ENCODE results near the gene ASB18. TPM values are rescaled to one million over a fixed set of nuclear protein-coding genes. Genes with fewer than 3 reads are reported as not detected.

Gene ASB18
- polyA plus RNA-seq, 3 donors, result not detected

DNA sequence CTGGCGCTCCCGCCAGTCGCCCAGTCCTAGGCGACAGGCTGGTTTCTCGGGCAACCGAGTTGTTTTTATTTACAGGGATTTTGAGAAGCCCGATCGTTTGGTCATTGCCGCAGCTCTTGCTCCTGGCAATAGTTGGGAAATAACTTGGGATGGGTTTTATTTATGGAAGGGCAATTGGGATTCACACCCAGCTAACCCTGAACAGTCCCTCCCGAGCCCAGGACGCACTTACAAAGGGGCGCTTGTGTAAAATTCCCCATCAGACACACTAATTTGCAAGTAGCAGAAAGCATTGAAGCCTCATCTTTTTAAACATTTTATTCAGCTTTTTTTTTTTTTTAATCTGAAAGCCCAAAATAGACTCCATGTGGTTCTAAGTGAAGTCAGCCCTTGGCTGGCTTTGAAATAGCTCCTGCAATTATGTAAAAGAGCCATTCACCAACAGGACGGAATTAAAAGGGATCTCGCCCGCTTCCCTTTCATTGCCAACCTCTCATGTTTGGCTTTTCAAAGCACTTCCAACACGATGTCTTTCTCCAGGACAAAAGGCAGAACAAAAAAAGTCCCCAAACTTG lies 92.4 kb downstream of the ASB18 start:
- Mint-ChIP-seq H3K9me3 (peaks cover 0 to 24% (median 17%) of the 10 kb centered on the region in 7 donors), H3K36me3 (peaks cover 0 to 6% of the 10 kb centered on the region in 2 donors), H3K27me3 (ENCODE audit: low read depth in 3 of 3) (peaks cover 78 to 94% (median 85%) of the 10 kb centered on the region in 3 donors), H3K4me1 (peaks cover 1% of the 10 kb centered on the region), H3K4me3 (peak overlapping the region in 1 of 2 donors; percentile 60), H3K27ac (no peak overlapping the region)
- Histone ChIP-seq H3K4me1 (ENCODE audit: control insufficient read depth in 1 of 2, insufficient read depth in 2 of 2, low read length in 2 of 2) (no peaks in the 10 kb centered on the region), H3K4me3 (replicated peaks in 1 of 3; ENCODE audit: low read depth in 2 of 3, low read length in 3 of 3) (no peak overlapping the region), H3K9ac (ENCODE audit: insufficient read depth, low read length, poor library complexity, severe bottlenecking) (no peak overlapping the region), H3K27me3 (ENCODE audit: control insufficient read depth in 2 of 2, insufficient read depth in 2 of 2, low read length in 2 of 2) (peaks cover 80 to 87% of the 10 kb centered on the region in 2 donors), H3K36me3 (replicated peaks in 1 of 2; ENCODE audit: control insufficient read depth in 1 of 2, insufficient read depth in 2 of 2, low read length in 2 of 2) (no peaks in the 10 kb centered on the region), H2AFZ (ENCODE audit: insufficient read depth, low read depth, low read length, poor library complexity, severe bottlenecking) (no peak overlapping the region), H3K27ac (ENCODE audit: low read depth in 1 of 2, low read length in 2 of 2) (no peak overlapping the region), H3K4me2 (replicated peaks; ENCODE audit: extremely low read depth, low read length, poor library complexity, severe bottlenecking) (no peak overlapping the region), H3K79me2 (ENCODE audit: insufficient read depth, low read length) (no peaks in the 10 kb centered on the region), H4K20me1 (ENCODE audit: insufficient read depth, low read length) (no peaks in the 10 kb centered on the region), H3K9me3 (replicated peaks in 1 of 2; ENCODE audit: control insufficient read depth in 1 of 2, insufficient read depth in 1 of 2, low read length in 2 of 2) (peaks cover 0 to 66% of the 10 kb centered on the region in 2 donors)
- intact Hi-C loops (cut with micrococcal nuclease), result no loop called here
- 12% methylated on average over 8 of the region's 16 CpGs for WGBS (ENCODE audit: insufficient coverage)
- TF ChIP-seq, protein P1, sequence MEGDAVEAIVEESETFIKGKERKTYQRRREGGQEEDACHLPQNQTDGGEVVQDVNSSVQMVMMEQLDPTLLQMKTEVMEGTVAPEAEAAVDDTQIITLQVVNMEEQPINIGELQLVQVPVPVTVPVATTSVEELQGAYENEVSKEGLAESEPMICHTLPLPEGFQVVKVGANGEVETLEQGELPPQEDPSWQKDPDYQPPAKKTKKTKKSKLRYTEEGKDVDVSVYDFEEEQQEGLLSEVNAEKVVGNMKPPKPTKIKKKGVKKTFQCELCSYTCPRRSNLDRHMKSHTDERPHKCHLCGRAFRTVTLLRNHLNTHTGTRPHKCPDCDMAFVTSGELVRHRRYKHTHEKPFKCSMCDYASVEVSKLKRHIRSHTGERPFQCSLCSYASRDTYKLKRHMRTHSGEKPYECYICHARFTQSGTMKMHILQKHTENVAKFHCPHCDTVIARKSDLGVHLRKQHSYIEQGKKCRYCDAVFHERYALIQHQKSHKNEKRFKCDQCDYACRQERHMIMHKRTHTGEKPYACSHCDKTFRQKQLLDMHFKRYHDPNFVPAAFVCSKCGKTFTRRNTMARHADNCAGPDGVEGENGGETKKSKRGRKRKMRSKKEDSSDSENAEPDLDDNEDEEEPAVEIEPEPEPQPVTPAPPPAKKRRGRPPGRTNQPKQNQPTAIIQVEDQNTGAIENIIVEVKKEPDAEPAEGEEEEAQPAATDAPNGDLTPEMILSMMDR (IDR thresholded peaks at IDR 0.05), result no peak
- no peak for DNase-seq

DNA sequence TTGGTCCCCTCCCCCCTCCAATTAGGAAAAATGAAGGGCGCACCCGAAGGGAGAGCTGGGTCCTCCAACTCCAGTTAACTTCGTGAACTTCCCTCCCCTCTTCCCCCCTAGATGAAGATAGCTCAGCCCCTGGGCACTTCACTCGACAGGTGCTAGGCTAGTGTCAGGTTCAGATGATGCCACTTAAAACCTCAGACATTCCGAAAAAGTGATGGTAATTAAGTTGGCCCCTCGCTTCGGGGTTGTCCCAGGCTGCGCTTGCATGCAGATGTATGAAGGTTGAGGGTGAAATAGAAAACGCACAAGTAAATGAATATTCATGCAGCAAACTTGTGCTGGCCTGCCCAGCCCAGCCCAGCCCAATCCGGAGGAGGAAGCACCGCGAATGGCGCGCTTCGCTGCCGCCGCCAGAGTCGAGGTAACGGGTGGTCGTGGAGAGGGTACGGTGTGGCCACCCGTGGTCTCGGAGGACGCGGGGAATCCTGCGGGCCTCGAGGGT lies 93.0 kb downstream of the ASB18 start:
- Histone ChIP-seq H4K20me1 (ENCODE audit: insufficient read depth, low read length) (no peaks in the 10 kb centered on the region), H3K27ac (ENCODE audit: low read depth in 1 of 2, low read length in 2 of 2) (no peak overlapping the region), H3K79me2 (ENCODE audit: insufficient read depth, low read length) (no peaks in the 10 kb centered on the region), H3K4me2 (replicated peaks; ENCODE audit: extremely low read depth, low read length, poor library complexity, severe bottlenecking) (no peak overlapping the region), H3K4me3 (replicated peaks in 1 of 3; ENCODE audit: low read depth in 2 of 3, low read length in 3 of 3) (no peak overlapping the region), H3K27me3 (ENCODE audit: control insufficient read depth in 2 of 2, insufficient read depth in 2 of 2, low read length in 2 of 2) (peaks cover 77 to 88% of the 10 kb centered on the region in 2 donors), H2AFZ (ENCODE audit: insufficient read depth, low read depth, low read length, poor library complexity, severe bottlenecking) (no peak overlapping the region), H3K9ac (ENCODE audit: insufficient read depth, low read length, poor library complexity, severe bottlenecking) (no peak overlapping the region), H3K4me1 (ENCODE audit: control insufficient read depth in 1 of 2, insufficient read depth in 2 of 2, low read length in 2 of 2) (no peaks in the 10 kb centered on the region), H3K9me3 (replicated peaks in 1 of 2; ENCODE audit: control insufficient read depth in 1 of 2, insufficient read depth in 1 of 2, low read length in 2 of 2) (peaks cover 0 to 65% of the 10 kb centered on the region in 2 donors), H3K36me3 (replicated peaks in 1 of 2; ENCODE audit: control insufficient read depth in 1 of 2, insufficient read depth in 2 of 2, low read length in 2 of 2) (no peaks in the 10 kb centered on the region)
- WGBS (ENCODE audit: insufficient coverage), result 6% methylated on average over 27 of the region's 27 CpGs
- intact Hi-C loops (cut with micrococcal nuclease), result no loop called here
- no peak overlapping the region for H3K27ac Mint-ChIP-seq
- H3K36me3 Mint-ChIP-seq, result peaks cover 0 to 6% of the 10 kb centered on the region in 2 donors
- peaks cover 7% of the 10 kb centered on the region for H3K4me1 Mint-ChIP-seq
- peak overlapping the region in 1 of 2 donors; percentile 79 for H3K4me3 Mint-ChIP-seq
- TF ChIP-seq, protein P1 (IDR thresholded peaks at IDR 0.05), result no peak
- peaks cover 0 to 24% (median 18%) of the 10 kb centered on the region in 7 donors for H3K9me3 Mint-ChIP-seq
- DNase-seq, result no peak
- H3K27me3 Mint-ChIP-seq (ENCODE audit: low read depth in 3 of 3), result peaks cover 79 to 94% (median 85%) of the 10 kb centered on the region in 3 donors
